GM12873 (cell line): ENCODE measurements around the gene MAP6.

Experiments
- TF ChIP-seq, protein P1 (sequence below): IDR thresholded peaks from 2 replicates; pipeline ENCODE4 v1.5.1; 2012; ENCODE audit warnings: low read depth, mild to moderate bottlenecking, moderate library complexity, low read length, control low read depth; ENCODE audit not compliant: insufficient read depth; ENCODE audit errors: missing control alignments

MAP6 gene

DNA sequence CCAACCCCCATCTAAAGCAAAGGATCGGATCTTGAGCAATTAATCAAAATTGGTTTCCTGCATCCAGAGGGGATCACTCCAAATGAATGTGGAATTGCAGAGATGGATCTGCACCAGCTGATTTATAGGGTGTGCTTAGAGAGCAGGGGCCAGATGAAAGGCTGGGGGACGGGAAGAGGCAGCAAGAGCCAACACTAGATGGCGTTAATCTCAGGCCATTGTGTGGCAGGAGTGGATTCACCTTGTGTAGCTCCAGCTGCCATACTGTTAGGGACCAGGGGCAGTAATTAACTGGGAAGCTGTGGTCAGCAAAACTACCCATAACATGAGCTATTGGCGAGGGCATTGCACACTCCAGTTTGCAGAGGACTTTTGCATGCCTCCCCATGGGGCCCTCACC, 71.2 kb downstream of the MAP6 start:
- TF ChIP-seq, protein P1, sequence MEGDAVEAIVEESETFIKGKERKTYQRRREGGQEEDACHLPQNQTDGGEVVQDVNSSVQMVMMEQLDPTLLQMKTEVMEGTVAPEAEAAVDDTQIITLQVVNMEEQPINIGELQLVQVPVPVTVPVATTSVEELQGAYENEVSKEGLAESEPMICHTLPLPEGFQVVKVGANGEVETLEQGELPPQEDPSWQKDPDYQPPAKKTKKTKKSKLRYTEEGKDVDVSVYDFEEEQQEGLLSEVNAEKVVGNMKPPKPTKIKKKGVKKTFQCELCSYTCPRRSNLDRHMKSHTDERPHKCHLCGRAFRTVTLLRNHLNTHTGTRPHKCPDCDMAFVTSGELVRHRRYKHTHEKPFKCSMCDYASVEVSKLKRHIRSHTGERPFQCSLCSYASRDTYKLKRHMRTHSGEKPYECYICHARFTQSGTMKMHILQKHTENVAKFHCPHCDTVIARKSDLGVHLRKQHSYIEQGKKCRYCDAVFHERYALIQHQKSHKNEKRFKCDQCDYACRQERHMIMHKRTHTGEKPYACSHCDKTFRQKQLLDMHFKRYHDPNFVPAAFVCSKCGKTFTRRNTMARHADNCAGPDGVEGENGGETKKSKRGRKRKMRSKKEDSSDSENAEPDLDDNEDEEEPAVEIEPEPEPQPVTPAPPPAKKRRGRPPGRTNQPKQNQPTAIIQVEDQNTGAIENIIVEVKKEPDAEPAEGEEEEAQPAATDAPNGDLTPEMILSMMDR = peak; percentile 84

GRCh38 chr11:75596914-75597313, 71.9 kb downstream of the MAP6 start:
- TF ChIP-seq, protein P1 = no peak

DNA sequence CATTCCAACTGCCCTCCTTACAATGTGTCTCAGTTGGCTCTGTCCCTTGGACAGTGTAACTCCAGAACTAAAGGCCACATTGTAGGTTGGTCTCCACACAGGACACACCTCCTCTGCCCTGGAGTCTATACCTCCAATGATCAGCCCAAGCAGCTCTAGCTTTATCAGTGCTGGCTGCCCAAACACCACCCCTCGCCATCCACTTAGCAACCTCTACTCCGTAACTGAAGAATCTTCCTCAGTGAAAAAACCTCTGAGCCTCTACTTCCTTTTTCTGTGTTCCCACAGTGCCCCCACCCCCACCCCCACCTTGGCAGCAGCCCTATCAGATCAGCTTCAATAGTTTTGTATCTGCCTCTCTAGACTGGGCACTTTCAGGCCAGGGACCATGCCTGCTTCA, 73.4 kb downstream of the MAP6 start:
- TF ChIP-seq, protein P1 = no peak

DNA sequence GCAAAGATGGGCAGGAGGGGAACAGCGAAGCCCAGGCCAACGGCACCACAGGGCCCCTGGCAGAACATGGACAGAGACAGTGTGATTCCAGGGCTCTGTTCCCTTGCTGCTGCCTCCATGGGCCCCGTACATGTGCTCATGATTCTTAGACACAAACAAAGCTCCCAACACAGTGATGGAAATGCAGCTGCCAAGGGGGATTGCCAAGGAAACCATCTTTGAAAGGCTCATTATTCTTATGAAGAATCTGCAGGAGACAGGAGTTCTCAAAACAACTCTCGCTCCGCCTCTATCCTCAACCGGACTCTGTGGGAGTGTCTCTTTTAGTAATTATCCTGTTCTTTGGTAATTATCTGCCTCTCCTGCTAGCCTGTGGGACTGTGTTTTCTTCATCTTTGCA, 74.6 kb downstream of the MAP6 start:
- TF ChIP-seq, protein P1 = no peak

- TF ChIP-seq, protein P1 = no peak
Observed at GRCh38 chr11:75593286-75593915, 75.4 kb downstream of the MAP6 start.

DNA sequence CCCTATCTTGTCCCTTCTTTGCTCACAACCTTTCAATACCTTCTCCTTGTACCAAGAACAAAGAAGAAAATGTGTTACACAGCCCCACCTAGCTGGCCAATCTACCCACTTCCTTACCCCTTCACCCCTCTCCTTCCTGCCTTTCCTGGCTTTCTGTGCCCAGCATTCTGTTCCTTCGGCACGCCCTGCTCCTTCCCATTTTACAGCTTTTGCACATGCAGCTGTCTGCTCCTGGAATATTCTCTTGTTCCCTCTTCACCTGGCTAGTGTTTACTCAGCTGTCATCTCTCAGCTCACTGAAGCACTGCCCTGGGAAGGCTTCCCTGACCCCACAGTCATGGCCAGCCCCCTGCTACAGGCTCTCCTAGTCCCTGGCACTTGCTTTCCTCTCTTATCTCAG, 76.1 kb downstream of the MAP6 start:
- TF ChIP-seq, protein P1 = no peak

GRCh38 chr11:75591966-75592365, 76.9 kb downstream of the MAP6 start:
- TF ChIP-seq, protein P1 = no peak

- TF ChIP-seq, protein P1 = no peak
Observed at GRCh38 chr11:75591371-75591770, 77.5 kb downstream of the MAP6 start.
